Measurements from ENCODE around the gene PSMD2.

DNA sequence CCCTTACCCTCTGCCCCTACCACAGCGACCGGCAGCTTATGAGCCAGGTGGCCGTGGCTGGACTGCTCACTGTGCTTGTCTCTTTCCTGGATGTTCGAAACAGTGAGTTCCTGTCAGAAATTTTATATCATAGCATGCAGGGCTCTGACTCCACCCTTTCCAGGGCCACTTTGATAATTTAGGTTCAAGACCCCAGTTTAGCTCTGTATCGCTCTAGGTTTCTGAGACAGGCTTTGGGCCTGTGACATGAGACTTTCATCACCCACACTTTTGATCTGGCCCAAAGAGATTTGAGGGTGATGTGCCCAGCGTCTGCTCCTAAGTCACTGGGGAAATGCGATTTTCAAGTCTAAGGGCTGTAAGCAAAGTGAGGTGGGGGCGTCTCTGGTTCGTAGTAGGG lies 8.9 kb downstream of the PSMD2 start:
- TF ChIP-seq, protein P1, sequence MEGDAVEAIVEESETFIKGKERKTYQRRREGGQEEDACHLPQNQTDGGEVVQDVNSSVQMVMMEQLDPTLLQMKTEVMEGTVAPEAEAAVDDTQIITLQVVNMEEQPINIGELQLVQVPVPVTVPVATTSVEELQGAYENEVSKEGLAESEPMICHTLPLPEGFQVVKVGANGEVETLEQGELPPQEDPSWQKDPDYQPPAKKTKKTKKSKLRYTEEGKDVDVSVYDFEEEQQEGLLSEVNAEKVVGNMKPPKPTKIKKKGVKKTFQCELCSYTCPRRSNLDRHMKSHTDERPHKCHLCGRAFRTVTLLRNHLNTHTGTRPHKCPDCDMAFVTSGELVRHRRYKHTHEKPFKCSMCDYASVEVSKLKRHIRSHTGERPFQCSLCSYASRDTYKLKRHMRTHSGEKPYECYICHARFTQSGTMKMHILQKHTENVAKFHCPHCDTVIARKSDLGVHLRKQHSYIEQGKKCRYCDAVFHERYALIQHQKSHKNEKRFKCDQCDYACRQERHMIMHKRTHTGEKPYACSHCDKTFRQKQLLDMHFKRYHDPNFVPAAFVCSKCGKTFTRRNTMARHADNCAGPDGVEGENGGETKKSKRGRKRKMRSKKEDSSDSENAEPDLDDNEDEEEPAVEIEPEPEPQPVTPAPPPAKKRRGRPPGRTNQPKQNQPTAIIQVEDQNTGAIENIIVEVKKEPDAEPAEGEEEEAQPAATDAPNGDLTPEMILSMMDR (IDR thresholded peaks at IDR 0.05; ENCODE audit: low read depth, low read length, poor library complexity, severe bottlenecking) = no peak
- TF ChIP-seq EZH2phosphoT487 (IDR thresholded peaks at IDR 0.05; ENCODE audit: borderline replicate concordance, low read length) = no peak
